HG03565 (cell line): ENCODE results near the gene GRIP1.

Experiments used
- ATAC-seq: cut with Tn5 transposase; IDR thresholded peaks from one replicate; pipeline ENCODE4 v1.9.1; 2021; ENCODE audit warnings: mild to moderate bottlenecking, moderate library complexity; ENCODE audit not compliant: unreplicated experiment

The GRIP1 gene

DNA sequence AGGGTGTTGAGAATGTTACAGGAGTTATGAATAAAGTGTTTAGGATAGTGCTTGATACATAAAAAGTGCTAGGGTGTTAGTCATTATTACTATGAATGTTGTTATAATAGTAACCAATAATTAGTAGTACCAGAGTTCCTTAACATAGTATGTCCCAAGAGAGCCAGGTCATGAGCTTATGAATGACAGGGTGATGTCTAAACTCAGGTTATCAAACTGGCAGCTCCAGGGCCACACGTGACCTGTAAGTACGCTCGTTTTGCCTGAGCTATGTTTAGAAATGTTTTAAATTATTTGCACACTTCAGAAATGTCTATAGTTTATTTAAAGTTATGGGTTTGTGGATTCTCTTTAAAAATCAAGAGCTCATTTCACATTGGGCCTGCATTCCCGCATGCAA lies 14.1 kb upstream of the GRIP1 start:
- no peak for ATAC-seq

DNA sequence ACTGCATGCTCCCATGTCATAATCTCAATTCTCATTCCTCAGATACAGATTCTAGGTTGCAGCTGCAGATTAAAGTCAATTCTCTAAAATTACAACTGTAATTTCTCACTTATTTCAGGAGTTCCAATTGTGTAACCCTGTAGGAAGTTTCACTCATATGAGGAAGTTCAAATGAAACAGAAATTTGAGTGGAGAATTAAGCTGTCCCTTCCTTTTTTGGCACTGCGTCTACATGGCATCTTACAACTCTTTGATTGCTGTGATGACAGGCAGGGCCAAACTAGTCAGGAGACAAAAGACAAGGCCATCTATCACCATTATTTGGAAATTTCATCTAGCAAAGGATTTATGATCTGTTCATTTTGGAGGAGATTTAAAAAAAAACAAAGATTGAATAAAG lies 13.3 kb upstream of the GRIP1 start:
- no peak for ATAC-seq

DNA sequence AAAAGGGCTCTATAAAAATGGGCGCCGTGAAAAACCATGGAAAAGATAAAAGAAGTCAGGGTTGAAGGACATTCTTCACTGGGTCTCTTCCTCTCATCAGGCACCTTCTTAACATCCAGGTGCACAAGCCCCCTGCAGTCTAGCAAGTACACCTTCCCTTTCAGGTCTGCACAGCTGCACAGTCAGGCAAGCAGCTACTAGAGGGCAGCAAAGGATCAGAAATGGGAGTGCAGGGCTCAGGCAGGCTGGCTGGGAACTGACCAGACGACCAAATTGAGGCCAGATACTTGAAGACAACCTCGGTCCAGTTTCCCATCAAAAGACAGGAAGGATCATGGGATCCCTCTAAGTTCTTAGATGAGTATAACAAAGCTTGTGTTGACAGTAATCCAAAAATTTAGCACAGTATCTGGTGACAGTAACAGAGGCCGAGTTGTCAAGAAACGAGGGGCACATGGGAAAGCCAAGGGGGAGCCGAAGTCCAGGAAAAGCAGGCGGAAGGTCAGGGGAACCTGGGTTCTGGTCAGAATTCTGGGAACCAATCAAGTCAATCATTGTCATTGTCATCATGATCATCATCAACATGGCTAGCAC lies 10.1 kb upstream of the GRIP1 start:
- peak; percentile 68 for ATAC-seq

DNA sequence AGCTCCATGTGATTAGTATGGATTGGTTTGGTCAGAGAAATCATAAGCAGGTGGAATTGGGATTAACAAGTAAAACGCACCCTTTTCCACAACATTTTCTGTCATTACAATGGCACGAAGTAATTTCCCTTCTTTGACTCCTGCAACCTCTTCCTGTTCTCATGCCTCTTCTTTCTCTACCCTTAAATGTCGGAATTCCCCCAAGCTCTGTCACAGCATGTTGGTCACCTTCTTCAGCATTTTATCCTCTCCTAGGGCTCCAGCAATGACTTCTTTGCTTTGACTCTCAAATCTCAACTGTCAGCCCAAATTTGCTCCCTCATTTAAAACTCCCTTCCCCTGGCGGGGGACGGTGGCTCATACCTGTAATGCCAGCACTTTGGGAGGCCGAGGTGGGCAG lies 5.3 kb upstream of the GRIP1 start:
- ATAC-seq: no peak

DNA sequence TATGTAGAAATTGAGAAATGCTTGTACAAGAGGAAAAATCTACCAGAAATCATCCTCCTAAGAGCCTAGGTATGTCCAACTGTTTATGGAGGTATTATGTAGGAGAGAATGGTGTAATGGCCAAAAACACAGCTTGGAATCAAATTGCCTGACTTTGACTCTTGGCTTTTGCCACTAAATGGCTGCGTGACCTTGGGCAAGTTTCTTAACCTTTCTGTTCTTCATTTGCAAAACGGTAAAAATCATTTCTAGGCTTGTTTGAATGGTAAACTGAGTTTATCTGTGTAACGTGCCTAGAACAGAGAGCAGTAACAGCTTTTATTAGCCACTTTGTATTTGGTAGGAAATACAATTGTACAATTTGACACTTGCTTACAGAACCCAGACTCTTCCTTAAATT lies 4.9 kb upstream of the GRIP1 start:
- ATAC-seq: no peak

DNA sequence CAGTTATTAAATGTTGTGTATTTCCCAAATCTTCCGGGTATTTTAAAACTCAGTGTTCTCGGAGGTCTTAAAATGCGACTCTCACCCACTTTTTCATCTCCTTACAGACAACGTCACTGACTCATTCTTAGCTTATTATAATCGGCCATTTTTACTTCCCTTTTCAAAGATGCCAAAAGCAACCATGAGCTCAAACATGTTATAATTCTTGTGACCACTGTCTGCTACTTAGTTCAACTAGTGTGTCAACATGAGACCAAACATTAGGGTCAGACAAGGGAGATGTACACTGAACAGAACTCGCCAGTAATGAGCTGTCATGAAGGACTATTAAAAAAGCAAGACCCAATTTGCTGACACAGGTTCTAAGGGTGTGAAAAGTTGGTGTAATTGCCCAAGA lies 4.2 kb upstream of the GRIP1 start:
- ATAC-seq: no peak

DNA sequence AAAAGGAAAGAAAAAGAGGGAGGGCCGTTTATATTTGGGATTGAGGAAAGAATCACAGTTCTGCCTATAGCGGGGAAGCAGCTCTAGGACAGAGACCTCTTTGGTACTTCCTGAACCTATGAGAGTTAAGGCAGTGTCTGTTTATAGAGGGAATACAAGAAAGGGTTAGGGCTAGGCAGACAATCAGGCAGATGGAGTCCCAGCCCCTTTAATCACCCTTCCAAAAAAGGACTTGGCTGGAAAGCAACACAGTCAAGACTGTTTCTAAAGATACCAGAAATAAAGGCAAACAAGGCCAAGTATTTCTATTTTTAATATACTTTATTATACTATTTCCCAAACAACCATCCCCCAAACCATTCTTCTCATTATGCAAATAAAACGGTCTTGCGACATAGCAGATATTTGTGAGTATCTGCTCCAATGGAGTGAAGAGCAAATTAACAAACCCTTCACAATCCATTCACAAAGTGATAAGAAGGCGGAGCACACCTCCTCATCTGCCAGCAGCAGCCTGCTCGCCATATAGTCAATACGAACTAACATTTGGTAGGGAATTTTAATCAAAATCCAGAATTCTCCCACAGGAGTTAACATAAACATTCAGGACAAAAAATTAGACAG lies 697 bp upstream of the GRIP1 start:
- no peak for ATAC-seq

DNA sequence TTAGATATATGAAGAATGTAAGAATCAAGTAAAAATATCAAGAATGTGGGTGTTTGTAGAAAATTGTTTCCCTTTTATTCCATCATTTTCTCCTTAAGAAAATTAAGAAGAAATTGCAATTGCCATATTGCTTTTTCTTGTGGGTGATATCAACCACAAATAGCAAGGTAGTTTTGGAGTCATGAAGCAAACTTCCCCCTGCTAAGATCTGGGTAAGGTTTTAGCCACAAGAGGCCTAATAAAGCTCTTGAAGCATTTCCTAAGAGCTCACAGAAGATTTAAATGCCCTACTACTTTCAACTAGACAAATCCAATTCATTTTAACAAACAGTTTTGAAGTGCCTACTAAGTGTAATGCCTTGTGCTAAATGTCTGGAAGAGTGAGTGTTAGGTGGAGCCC lies 2.6 kb downstream of the GRIP1 start:
- ATAC-seq: no peak

DNA sequence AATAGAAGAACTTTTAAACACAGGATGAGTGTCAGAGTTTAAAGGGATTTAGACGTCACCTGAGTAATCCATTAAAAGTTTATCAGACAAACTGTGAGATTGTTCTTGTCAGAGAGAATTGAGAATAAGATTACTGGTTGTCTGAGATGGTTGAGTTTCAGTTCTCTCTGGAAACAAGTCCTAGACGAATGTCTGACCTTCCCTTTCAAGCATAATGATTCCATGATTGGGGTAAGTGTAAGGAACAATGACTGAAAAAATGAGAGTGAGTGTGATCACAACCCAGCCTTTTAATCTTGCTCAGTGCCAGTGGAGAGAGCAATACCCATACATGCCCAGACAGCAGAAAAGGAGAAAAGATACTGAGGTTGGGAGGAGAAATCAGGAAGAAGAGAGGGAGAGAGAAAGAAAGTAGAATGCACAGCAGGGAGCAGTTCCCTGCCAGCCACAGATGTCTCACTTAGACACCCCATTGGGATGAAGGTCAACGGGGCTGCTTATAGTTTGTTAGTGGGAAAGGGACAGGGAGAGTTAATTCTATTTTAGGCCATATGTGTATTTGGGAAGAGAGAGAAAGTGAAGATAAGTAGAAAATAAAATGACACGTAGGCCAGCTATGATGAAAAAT lies 4.3 kb downstream of the GRIP1 start:
- ATAC-seq: no peak

DNA sequence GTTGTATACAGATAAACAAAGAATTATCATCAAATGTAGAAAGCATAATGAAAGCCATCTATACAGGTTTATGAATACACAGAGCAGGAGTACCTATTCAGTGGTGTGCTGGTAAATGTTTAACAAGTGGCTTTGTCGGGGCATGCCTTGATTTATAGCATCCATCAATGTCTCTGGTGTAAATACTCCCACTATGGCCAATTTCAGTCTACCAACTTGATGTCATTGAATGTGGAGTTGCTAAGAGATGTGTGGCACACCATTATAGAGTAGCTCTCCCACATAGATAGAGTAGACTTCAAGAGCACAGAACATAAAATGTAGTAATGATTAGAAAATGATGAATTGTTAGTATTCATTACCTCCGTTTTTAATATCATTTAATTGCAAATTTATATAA lies 9.3 kb downstream of the GRIP1 start:
- ATAC-seq: no peak

DNA sequence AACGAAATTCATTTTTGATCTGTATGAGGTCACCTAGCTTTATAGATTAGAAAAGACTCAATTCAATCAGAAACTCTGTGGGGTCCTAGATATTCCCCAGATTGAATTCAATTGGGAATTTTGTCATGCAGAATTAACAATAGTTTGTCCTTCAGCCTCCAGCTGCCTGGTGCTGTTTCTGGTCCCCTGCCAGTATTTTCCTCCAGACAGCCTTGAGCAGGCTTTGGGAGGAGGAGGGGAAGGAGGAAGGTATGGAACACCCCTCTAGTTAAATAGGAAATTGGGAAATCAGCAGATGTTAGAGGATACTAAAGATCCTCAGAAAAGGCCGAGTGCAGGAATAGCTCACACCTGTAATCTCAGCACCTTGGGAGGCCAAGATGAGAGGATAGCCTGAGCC lies 10.6 kb downstream of the GRIP1 start:
- no peak for ATAC-seq

DNA sequence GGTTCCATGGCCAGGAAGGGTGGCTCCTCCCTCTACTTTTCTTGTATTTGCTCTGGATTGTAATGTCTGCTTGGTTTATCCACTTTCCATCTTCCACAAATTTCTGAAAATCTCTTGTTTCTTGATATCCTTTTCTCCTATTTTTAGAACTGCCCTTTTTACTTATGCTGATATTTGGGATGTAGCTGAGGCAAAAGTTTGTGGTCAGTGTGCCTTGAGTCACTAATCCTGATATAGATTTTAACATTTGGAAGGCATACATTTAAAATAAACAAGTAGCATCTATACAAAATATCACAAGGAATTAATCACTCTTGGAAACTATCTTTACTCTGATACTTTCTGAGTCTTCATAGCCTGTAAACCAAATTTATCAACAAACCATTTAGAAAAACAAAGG lies 11.0 kb downstream of the GRIP1 start:
- ATAC-seq: no peak

DNA sequence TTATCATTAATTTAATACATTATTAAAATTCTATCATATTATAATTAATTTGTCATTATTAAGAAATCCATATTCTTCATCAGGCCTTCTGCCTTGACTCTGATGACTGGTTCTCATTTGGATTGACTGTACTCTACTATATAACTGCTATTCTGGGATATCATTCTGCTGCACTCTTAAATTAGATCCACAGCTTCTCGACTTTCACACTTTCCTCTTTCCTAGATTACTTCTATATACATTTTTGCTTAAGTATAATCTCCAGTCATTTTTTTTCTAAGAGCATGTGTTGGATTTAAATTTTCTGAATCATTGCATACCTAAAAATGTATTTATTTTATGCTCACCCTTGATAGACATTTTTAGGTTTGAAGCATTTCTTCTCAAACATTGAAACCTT lies 12.4 kb downstream of the GRIP1 start:
- ATAC-seq: no peak

DNA sequence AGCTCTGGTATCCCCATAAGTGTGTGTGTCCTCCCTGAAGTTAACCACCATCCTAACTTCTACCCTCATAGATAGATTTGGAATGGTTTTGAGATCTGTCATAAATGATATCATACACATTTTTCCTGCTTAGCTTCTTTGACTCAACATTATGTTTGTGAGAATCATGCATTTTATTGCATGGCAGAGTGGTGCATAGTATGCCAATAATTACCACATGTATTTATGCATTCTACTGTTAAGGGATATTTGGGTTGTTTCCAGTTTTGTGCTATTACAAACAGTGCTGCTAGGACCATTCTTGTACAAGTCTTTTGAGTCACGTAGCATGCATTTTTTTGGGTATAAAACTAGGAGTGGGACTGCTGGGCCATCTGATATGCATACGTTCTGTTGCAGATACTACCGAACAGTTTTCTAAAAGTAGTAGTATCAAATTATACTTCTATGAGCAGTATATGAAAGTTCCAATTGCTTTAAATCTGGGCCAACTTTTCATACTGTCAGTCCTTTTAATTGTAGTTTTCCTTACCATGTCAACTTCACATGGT lies 13.4 kb downstream of the GRIP1 start:
- ATAC-seq: no peak

DNA sequence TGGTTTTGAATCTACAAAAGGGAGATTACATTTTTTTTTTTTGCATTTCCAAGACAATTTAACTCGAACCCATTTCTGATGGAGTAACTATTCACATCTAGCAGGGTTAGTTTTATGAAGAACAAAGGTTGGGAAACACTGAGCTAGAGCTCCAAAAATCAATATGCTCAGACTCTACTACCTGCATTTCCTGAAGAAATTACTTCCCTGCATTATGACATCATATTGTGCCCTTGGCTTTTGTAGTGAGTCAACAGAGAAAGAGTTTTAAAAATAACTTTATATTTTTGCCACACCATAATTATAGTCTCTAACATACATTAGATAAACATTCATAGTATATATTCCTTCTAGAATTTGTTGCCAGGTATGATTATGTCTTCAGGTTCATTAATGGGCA lies 14.8 kb downstream of the GRIP1 start:
- ATAC-seq: no peak

DNA sequence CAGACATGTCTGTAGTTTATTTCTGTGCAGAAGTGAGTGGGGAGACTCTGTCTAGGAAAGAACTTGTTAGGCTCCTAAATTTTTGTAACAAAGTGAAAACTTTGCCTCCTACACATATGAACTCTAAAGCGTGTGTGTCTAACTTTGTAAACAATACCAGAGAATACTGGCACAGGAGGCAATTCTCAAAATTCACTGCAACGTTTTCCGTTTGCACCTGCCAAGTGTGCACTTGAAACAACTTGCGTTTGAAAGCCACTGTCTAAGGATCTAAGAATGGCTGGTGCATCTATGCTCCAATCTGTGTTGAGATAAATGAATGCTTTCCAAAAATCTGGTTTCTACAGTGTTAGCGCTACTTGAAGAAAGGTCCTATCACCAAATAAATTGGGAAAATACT lies 15.3 kb downstream of the GRIP1 start:
- ATAC-seq: no peak

DNA sequence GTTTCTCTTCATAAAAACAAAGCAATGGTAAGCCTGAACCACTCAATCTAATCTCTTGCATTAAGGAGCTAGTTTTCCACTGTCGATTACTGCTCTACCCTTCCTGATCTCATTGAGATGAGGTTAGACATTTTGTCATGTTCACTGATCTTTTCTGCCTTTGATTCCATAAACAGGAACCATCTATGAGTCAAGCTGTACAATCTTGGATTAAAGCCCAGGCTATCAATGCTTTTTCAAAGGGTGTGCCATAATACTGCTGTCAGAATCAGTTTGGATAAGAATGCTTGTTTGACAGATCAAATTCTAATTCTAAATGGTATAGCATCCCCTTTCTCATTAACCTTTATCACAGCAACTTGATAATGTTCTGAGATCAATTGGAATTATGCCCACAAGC lies 16.1 kb downstream of the GRIP1 start:
- ATAC-seq: no peak

DNA sequence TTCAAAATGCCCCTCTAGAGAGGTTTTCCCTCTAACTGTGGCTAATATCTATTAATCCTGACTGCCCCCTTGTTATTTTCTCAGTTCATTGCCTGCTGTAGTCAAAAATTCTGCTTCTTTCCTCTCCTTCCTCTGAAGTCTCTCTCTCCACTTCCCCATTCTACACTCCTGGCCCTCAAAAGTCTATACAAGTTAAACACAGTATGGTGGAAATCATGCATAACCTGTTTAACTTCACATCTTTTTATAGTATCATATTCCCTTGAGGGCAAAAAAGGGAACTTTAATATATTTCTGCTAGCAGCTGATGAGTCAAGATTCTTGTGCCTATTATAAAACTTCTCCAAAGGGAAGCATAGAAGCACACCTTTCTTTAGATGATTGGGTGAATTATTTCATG lies 16.7 kb downstream of the GRIP1 start:
- no peak for ATAC-seq

DNA sequence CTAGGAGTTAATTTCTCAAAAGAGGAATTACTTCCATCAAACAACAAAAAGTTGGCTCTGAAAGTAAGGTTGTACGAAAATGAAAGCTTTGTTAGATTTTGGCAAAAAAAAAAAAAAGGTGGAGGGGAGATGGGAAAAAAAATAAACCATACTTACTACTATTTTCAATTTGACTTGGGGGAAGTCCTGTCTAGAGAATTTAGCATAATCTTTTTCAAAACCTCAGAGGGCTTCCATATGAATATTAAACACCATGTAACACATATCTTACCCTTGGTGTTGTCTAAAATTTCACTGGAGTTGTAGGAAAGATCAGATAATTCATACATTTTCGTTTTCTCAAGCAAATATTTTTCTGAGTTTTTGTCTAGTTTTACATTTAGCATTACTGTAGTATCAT lies 17.5 kb downstream of the GRIP1 start:
- no peak for ATAC-seq

DNA sequence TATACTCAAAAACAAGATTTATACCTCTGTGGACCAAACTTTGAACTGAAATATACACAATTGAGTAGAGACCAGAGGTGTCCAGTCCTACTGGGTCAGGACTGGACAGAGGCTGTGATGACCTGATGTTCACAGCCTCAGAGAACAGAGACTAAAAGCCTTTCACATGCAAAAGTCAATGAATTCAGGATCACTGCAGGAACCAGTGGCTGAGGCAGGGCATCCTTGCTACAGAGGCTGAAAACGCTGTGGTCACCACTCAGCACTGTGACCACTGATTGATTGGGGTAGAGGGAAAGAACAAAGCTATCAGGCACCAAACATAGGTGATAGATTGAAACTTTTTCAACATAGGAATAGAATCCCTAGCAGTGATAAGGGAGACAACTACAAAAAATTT lies 25.1 kb downstream of the GRIP1 start:
- ATAC-seq: no peak

DNA sequence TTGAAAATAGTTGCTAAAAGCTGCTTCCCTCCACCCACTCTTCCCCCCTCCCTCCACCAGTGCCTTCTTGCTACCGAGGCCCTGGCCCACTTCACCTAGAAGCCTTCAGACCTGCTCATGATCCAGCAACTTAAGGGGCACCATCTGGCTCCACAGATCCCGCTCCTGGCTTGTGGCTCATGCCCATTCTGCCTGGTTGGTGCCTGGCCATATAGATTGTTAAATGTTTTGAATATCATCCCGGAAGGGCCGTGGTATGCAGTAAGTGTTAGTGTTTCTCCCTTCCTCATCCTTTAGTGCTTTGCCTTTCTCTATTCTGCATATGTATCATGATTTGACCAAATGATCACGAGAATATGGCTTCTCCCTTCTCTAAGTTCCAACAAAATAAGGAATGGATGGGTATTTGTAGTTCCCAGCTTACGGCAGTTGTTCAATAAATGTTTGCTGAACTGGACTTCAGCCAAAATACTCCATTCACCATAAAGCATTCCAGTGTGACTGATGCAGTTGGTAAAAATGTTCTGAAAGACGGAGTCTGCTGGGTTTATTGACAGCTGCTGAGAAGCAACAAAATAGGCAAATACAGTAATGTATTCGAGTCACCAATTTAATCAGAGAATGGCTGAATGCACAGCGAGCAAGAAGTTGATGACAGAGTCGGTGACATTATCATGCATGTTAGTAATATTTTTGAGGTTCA lies 30.7 kb downstream of the GRIP1 start:
- no peak for ATAC-seq
